ENCODE results near the gene AP4E1. TPM values are rescaled to one million over a fixed set of nuclear protein-coding genes. Genes with fewer than 3 reads are reported as not detected.
"Not testable (repeated sequence)": the region's sequence is repeated elsewhere in the genome, so short reads cannot be mapped to it uniquely, and the experiment has no call there.

Gene AP4E1
- total RNA-seq, 3 donors from 2014 or later: 5.8 to 12.8 (median 12.7) TPM

GRCh38 chr15:51030649-51031316 is 122.3 kb downstream of the AP4E1 start:
- H3K27me3 ChIP-seq: no peaks in the 10 kb centered on the region
- no peaks in the 10 kb centered on the region for H3K9me3 ChIP-seq
- no peak for DNase-seq (ENCODE audit: low spot score in 2 of 2)
- H3K36me3 ChIP-seq: no peaks in the 10 kb centered on the region
- TF ChIP-seq CTCF (IDR thresholded peaks at IDR 0.05) (no peak), POLR2AphosphoS5 (IDR thresholded peaks at IDR 0.05) (no peak), POLR2A (IDR thresholded peaks at IDR 0.05) (no peak)
- H3K4me3 ChIP-seq: no peak overlapping the region
- H3K27ac ChIP-seq: peak overlapping the region in 1 of 2 donors; percentile 1
- intact Hi-C loops (cut with DNase I; ENCODE audit: low total_unique reads): no loop called here
- no peaks in the 10 kb centered on the region for H3K4me1 ChIP-seq

GRCh38 chr15:51037474-51037873 is 129.0 kb downstream of the AP4E1 start:
- H3K27ac ChIP-seq; H3K4me3 ChIP-seq; DNase-seq (ENCODE audit: low spot score in 2 of 2); H3K4me1 ChIP-seq; H3K9me3 ChIP-seq; H3K36me3 ChIP-seq; intact Hi-C loops (cut with DNase I; ENCODE audit: low total_unique reads); H3K27me3 ChIP-seq: not testable (repeated sequence)

- Histone ChIP-seq H3K4me1 (no peaks in the 10 kb centered on the region), H3K9me3 (no peaks in the 10 kb centered on the region), H3K27me3 (no peaks in the 10 kb centered on the region), H3K36me3 (no peaks in the 10 kb centered on the region), H3K27ac (no peak overlapping the region), H3K4me3 (no peak overlapping the region)
- no peak for DNase-seq (ENCODE audit: low spot score in 2 of 2)
- intact Hi-C loops (cut with DNase I; ENCODE audit: low total_unique reads): no loop called here
- TF ChIP-seq POLR2A (IDR thresholded peaks at IDR 0.05) (no peak), POLR2AphosphoS5 (IDR thresholded peaks at IDR 0.05) (no peak), CTCF (IDR thresholded peaks at IDR 0.05) (no peak)
Observed at GRCh38 chr15:51038162-51038973, 129.9 kb downstream of the AP4E1 start.

- H3K9me3 ChIP-seq: no peaks in the 10 kb centered on the region
- intact Hi-C loops (cut with DNase I; ENCODE audit: low total_unique reads): no loop called here
Observed at GRCh38 chr15:51038974-51039319, 130.5 kb downstream of the AP4E1 start.

GRCh38 chr15:51044037-51044727 is 135.7 kb downstream of the AP4E1 start:
- H3K4me1 ChIP-seq: no peaks in the 10 kb centered on the region
- no peak for DNase-seq (ENCODE audit: low spot score in 2 of 2)
- no peak overlapping the region for H3K4me3 ChIP-seq
- H3K36me3 ChIP-seq: no peaks in the 10 kb centered on the region
- H3K9me3 ChIP-seq: no peaks in the 10 kb centered on the region
- no peaks in the 10 kb centered on the region for H3K27me3 ChIP-seq
- H3K27ac ChIP-seq: no peak overlapping the region
- TF ChIP-seq POLR2A (IDR thresholded peaks at IDR 0.05) (no peak), POLR2AphosphoS5 (IDR thresholded peaks at IDR 0.05) (no peak), CTCF (IDR thresholded peaks at IDR 0.05) (no peak)
- intact Hi-C loops (cut with DNase I; ENCODE audit: low total_unique reads): no loop called here

More at GRCh38 chr15:51038974-51039319, 130.5 kb downstream of the AP4E1 start:
- TF ChIP-seq CTCF (IDR thresholded peaks at IDR 0.05): no peak
- no peak for TF ChIP-seq POLR2AphosphoS5 (IDR thresholded peaks at IDR 0.05)
- no peak for TF ChIP-seq POLR2A (IDR thresholded peaks at IDR 0.05)
- Histone ChIP-seq H3K27ac (no peak overlapping the region), H3K4me3 (no peak overlapping the region), H3K27me3 (no peaks in the 10 kb centered on the region), H3K4me1 (no peaks in the 10 kb centered on the region), H3K36me3 (no peaks in the 10 kb centered on the region)
- DNase-seq (ENCODE audit: low spot score in 2 of 2): no peak

Measured in breast epithelium (tissue), 4 donors.